ENCODE measurements around the gene SYT1. TPM values are rescaled to one million over a fixed set of nuclear protein-coding genes. Genes with fewer than 3 reads are reported as not detected.
"Not testable (repeated sequence)": the region's sequence is repeated elsewhere in the genome, so short reads cannot be mapped to it uniquely, and the experiment has no call there.

SYT1 gene
- total RNA-seq (not detected), polyA plus RNA-seq (not detected)

DNA sequence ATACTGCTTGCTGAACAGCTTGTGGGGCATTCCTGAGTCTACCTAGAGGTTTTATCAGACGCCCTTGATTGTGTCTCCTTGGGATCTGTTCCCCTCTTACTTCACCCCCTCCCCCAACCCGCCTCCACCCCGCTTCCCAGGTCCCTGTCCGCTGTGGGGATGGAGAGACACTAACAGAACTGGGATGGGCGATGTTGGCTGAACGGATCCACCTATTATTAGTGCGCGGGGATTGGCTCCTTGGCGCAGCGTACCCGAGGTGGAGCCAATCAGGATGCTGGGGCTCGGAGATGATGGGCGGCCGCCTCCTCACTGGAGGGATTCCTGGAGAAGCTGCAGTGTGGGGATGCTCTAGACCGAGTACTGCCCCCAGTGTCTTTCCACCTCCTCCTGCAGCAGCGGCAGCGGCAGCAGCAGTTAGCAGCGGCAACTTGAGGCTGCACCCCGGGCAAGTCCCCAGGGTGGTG lies at the start of gene SYT1:
SYT1 (plus strand) TSS at position 372 of the 467 bp plus-strand sequence.
- POLR2A ChIA-PET: no interaction called here
- Histone ChIP-seq H3K4me1 (ENCODE audit: insufficient read depth, low read length) (no peaks in the 10 kb centered on the region), H3K4me3 (ENCODE audit: low read length) (no peak within 1 kb of the TSS), H3K9me3 (ENCODE audit: low read length) (no peaks in the 10 kb centered on the region), H3K27me3 (ENCODE audit: insufficient read depth, low read length, poor library complexity, severe bottlenecking) (no peaks in the 10 kb centered on the region), H3K27ac (ENCODE audit: low read depth, low read length) (no peak within 1 kb of the TSS), H3K36me3 (ENCODE audit: insufficient read depth, low read length) (no peaks in the 10 kb centered on the region)
- H3K4me3 Mint-ChIP-seq: no peak within 1 kb of the TSS
- H3K27me3 Mint-ChIP-seq: peaks cover 0 to 16% of the 10 kb centered on the region in 2 donors
- H3K36me3 Mint-ChIP-seq: no peaks in the 10 kb centered on the region
- peaks cover 2 to 38% (median 8%) of the 10 kb centered on the region in 5 donors for H3K9me3 Mint-ChIP-seq
- DNase-seq: no peak
- no peak within 1 kb of the TSS for H3K27ac Mint-ChIP-seq
- CTCF ChIA-PET: no interaction called here
- no peaks in the 10 kb centered on the region for H3K4me1 Mint-ChIP-seq

- H3K36me3 Mint-ChIP-seq: no peaks in the 10 kb centered on the region
- no peak for DNase-seq
- Histone ChIP-seq H3K9me3 (ENCODE audit: low read length) (no peaks in the 10 kb centered on the region), H3K27me3 (ENCODE audit: insufficient read depth, low read length, poor library complexity, severe bottlenecking) (no peaks in the 10 kb centered on the region), H3K36me3 (ENCODE audit: insufficient read depth, low read length) (no peaks in the 10 kb centered on the region), H3K4me1 (ENCODE audit: insufficient read depth, low read length) (no peaks in the 10 kb centered on the region), H3K4me3 (ENCODE audit: low read length) (no peak overlapping the region), H3K27ac (ENCODE audit: low read depth, low read length) (no peak overlapping the region)
- ChIA-PET POLR2A (no interaction called here), CTCF (no interaction called here)
- H3K4me3 Mint-ChIP-seq: no peak overlapping the region
- H3K27me3 Mint-ChIP-seq: no peaks in the 10 kb centered on the region
- peaks cover 0 to 37% (median 5%) of the 10 kb centered on the region in 5 donors for H3K9me3 Mint-ChIP-seq
- no peak overlapping the region for H3K27ac Mint-ChIP-seq
- H3K4me1 Mint-ChIP-seq: no peaks in the 10 kb centered on the region
These were observed 46.1 kb upstream of the SYT1 start for GRCh38 chr12:78818487-78818886.

DNA sequence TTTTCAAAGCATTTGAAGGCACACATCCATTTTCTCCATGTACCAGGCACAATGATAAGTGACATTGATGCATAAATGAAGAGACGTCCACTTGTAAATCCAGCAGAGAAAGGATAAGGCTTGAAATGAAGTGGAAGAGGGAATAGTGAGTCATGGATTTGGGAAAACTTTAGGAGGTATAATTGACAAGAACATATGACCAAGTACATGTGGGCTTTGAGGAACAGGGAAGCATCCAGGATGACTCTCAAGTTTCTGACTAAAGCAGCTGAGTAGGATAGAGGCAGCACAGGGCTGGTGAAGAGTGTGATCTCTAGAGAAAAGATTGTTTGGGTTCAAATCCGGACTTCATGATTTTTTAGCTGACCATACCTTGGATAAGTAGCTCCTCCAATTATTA lies 43.6 kb upstream of the SYT1 start:
- Mint-ChIP-seq H3K9me3 (peaks cover 0 to 37% (median 6%) of the 10 kb centered on the region in 5 donors), H3K4me3 (no peak overlapping the region), H3K4me1 (no peaks in the 10 kb centered on the region), H3K36me3 (no peaks in the 10 kb centered on the region), H3K27ac (no peak overlapping the region), H3K27me3 (no peaks in the 10 kb centered on the region)
- DNase-seq: no peak
- Histone ChIP-seq H3K36me3 (ENCODE audit: insufficient read depth, low read length) (no peaks in the 10 kb centered on the region), H3K9me3 (ENCODE audit: low read length) (no peaks in the 10 kb centered on the region), H3K27ac (ENCODE audit: low read depth, low read length) (no peak overlapping the region), H3K27me3 (ENCODE audit: insufficient read depth, low read length, poor library complexity, severe bottlenecking) (no peaks in the 10 kb centered on the region), H3K4me3 (ENCODE audit: low read length) (no peak overlapping the region), H3K4me1 (ENCODE audit: insufficient read depth, low read length) (no peaks in the 10 kb centered on the region)
- POLR2A ChIA-PET: no interaction called here
- CTCF ChIA-PET: interaction anchor here (1.3 kb wide), 1 partner anchor 19 kb away, joined by 3 read pairs; no protein-coding TSS in a partner anchor

DNA sequence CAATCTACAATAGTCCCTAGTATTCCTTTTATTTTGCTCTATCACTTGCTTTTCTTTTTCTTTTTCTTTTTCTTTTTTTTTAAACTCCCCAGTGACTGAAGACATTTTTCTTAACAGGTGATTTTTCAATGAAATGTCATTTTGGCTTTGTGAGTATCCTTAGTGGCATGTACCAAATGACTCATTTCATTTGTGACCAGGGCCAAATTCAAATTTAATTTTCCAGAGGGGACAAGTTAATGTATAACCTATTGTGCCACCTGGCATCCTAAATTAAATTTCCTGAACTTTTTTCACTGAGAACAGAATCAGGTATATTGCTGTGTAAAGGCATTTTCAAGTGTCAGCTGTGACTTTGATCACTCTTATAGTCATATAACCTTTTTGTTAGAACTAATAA lies 39.7 kb upstream of the SYT1 start:
- no peaks in the 10 kb centered on the region for H3K4me1 Mint-ChIP-seq
- H3K36me3 Mint-ChIP-seq: no peaks in the 10 kb centered on the region
- peaks cover 0 to 29% (median 9%) of the 10 kb centered on the region in 5 donors for H3K9me3 Mint-ChIP-seq
- H3K4me3 Mint-ChIP-seq: no peak overlapping the region
- Histone ChIP-seq H3K9me3 (ENCODE audit: low read length) (no peaks in the 10 kb centered on the region), H3K36me3 (ENCODE audit: insufficient read depth, low read length) (no peaks in the 10 kb centered on the region), H3K27ac (ENCODE audit: low read depth, low read length) (no peak overlapping the region), H3K4me3 (ENCODE audit: low read length) (no peak overlapping the region), H3K4me1 (ENCODE audit: insufficient read depth, low read length) (no peaks in the 10 kb centered on the region), H3K27me3 (ENCODE audit: insufficient read depth, low read length, poor library complexity, severe bottlenecking) (no peaks in the 10 kb centered on the region)
- no peak for DNase-seq
- CTCF ChIA-PET: no interaction called here
- H3K27me3 Mint-ChIP-seq: no peaks in the 10 kb centered on the region
- POLR2A ChIA-PET: no interaction called here
- no peak overlapping the region for H3K27ac Mint-ChIP-seq

GRCh38 chr12:78829690-78830089 lies 34.9 kb upstream of the SYT1 start:
- no peak overlapping the region for H3K27ac Mint-ChIP-seq
- H3K4me1 ChIP-seq (ENCODE audit: insufficient read depth, low read length): no peaks in the 10 kb centered on the region
- H3K36me3 ChIP-seq (ENCODE audit: insufficient read depth, low read length): no peaks in the 10 kb centered on the region
- DNase-seq: no peak
- H3K9me3 ChIP-seq (ENCODE audit: low read length): no peaks in the 10 kb centered on the region
- no peaks in the 10 kb centered on the region for H3K4me1 Mint-ChIP-seq
- peaks cover 2 to 24% (median 9%) of the 10 kb centered on the region in 5 donors for H3K9me3 Mint-ChIP-seq
- H3K36me3 Mint-ChIP-seq: no peaks in the 10 kb centered on the region
- no peaks in the 10 kb centered on the region for H3K27me3 ChIP-seq (ENCODE audit: insufficient read depth, low read length, poor library complexity, severe bottlenecking)
- CTCF ChIA-PET: no interaction called here
- H3K27me3 Mint-ChIP-seq: peaks cover 0 to 1% of the 10 kb centered on the region in 2 donors
- H3K4me3 Mint-ChIP-seq: no peak overlapping the region
- H3K4me3 ChIP-seq (ENCODE audit: low read length): no peak overlapping the region
- POLR2A ChIA-PET: no interaction called here
- no peak overlapping the region for H3K27ac ChIP-seq (ENCODE audit: low read depth, low read length)

- POLR2A ChIA-PET: no interaction called here
These were observed 29.1 kb upstream of the SYT1 start for GRCh38 chr12:78835493-78835892.

GRCh38 chr12:78840518-78841019 lies 24.0 kb upstream of the SYT1 start:
- not testable (repeated sequence) for H3K27ac Mint-ChIP-seq

More at GRCh38 chr12:78835493-78835892, 29.1 kb upstream of the SYT1 start:
- Mint-ChIP-seq H3K27me3 (peaks cover 0 to 3% of the 10 kb centered on the region in 2 donors), H3K27ac (no peak overlapping the region), H3K9me3 (peaks cover 0 to 29% (median 8%) of the 10 kb centered on the region in 5 donors), H3K36me3 (no peaks in the 10 kb centered on the region), H3K4me1 (no peaks in the 10 kb centered on the region), H3K4me3 (no peak overlapping the region)
- DNase-seq: no peak
- no peaks in the 10 kb centered on the region for H3K36me3 ChIP-seq (ENCODE audit: insufficient read depth, low read length)
- no peak overlapping the region for H3K4me3 ChIP-seq (ENCODE audit: low read length)
- H3K4me1 ChIP-seq (ENCODE audit: insufficient read depth, low read length): no peaks in the 10 kb centered on the region
- no peaks in the 10 kb centered on the region for H3K9me3 ChIP-seq (ENCODE audit: low read length)
- CTCF ChIA-PET: no interaction called here
- no peak overlapping the region for H3K27ac ChIP-seq (ENCODE audit: low read depth, low read length)
- H3K27me3 ChIP-seq (ENCODE audit: insufficient read depth, low read length, poor library complexity, severe bottlenecking): no peaks in the 10 kb centered on the region

DNA sequence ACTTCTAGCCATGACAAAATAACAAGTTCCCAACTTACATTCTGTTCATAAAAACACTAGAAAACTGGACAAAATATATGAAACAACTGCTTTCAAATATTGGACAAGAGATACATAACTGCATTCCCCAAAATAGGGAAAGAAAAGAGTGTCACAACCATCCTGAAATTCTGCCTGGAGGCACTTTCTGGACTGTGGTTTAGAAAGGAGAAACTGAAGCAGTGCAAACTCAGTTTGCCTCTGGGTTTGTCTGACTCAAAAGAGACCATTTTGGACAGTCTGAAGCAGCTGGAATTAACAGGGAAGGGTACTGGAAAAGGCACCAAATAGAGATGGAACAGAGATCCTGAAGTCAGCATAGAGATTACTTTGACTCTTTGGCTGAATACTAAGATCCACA lies 11.3 kb upstream of the SYT1 start:
- no peaks in the 10 kb centered on the region for H3K27me3 Mint-ChIP-seq
- H3K27ac Mint-ChIP-seq: no peak overlapping the region
- POLR2A ChIA-PET: no interaction called here
- peaks cover 3 to 30% (median 9%) of the 10 kb centered on the region in 5 donors for H3K9me3 Mint-ChIP-seq
- no peaks in the 10 kb centered on the region for H3K27me3 ChIP-seq (ENCODE audit: insufficient read depth, low read length, poor library complexity, severe bottlenecking)
- no peaks in the 10 kb centered on the region for H3K4me1 ChIP-seq (ENCODE audit: insufficient read depth, low read length)
- H3K4me1 Mint-ChIP-seq: no peaks in the 10 kb centered on the region
- DNase-seq: no peak
- no peaks in the 10 kb centered on the region for H3K36me3 Mint-ChIP-seq
- H3K9me3 ChIP-seq (ENCODE audit: low read length): no peaks in the 10 kb centered on the region
- H3K4me3 Mint-ChIP-seq: no peak overlapping the region
- H3K36me3 ChIP-seq (ENCODE audit: insufficient read depth, low read length): no peaks in the 10 kb centered on the region
- H3K27ac ChIP-seq (ENCODE audit: low read depth, low read length): no peak overlapping the region
- H3K4me3 ChIP-seq (ENCODE audit: low read length): no peak overlapping the region
- CTCF ChIA-PET: interaction anchor here (0.6 kb wide), 1 partner anchor 179 kb away, joined by 3 read pairs; no protein-coding TSS in a partner anchor

More at GRCh38 chr12:78840518-78841019, 24.0 kb upstream of the SYT1 start:
- H3K9me3 Mint-ChIP-seq: peaks cover 6 to 42% (median 13%) of the 10 kb centered on the region in 5 donors
- POLR2A ChIA-PET; H3K4me3 Mint-ChIP-seq; H3K9me3 ChIP-seq (ENCODE audit: low read length); H3K4me1 Mint-ChIP-seq; H3K27me3 Mint-ChIP-seq; DNase-seq; H3K4me3 ChIP-seq (ENCODE audit: low read length); H3K27ac ChIP-seq (ENCODE audit: low read depth, low read length); H3K27me3 ChIP-seq (ENCODE audit: insufficient read depth, low read length, poor library complexity, severe bottlenecking); H3K4me1 ChIP-seq (ENCODE audit: insufficient read depth, low read length); CTCF ChIA-PET; H3K36me3 Mint-ChIP-seq; H3K36me3 ChIP-seq (ENCODE audit: insufficient read depth, low read length): not testable (repeated sequence)
